A549 treated with CpdA at 1 μM for 4 hours (cell line): ENCODE measurements around the gene C11orf98. TPM values are rescaled to one million over a fixed set of nuclear protein-coding genes. Genes with fewer than 3 reads are reported as not detected.

ENCODE experiments used
- total RNA-seq: library from RNA; stranded (reverse); fragments of 200-300 nt; extraction: Qiagen RNA extraction; gene quantifications from 5 replicates; pipeline ENCODE4 v1.2.3, GENCODE V29; 2022; ENCODE audit warnings: low read depth

Gene C11orf98
- total RNA-seq, result 136 to 160 TPM (median 145 TPM) in 5 replicates

GRCh38 chr11:62665075-62665598 lies at the start of gene C11orf98, which contains the start of gene CSKMT:
Gene C11orf98, minus strand, starts transcription at chr11:62665210. Its CDS starts 41 bp downstream, at chr11:62665169.
Gene CSKMT, plus strand, starts transcription at chr11:62665312. Its CDS starts 568 bp downstream, at chr11:62665880.

GRCh38 chr11:62707277-62707861 lies 42.4 kb upstream of the C11orf98 start, which contains the start of the genes BSCL2 and GNG3:
Gene BSCL2, minus strand, starts transcription at chr11:62707424. Its CDS starts 229 bp downstream, at chr11:62707195.
Gene GNG3, plus strand, starts transcription at chr11:62707676. Its CDS starts 620 bp downstream, at chr11:62708296.

GRCh38 chr11:62689421-62690183 lies 24.6 kb upstream of the C11orf98 start, which contains the start of gene LRRN4CL:
Gene LRRN4CL, minus strand, starts transcription at chr11:62689530. Its CDS starts 1,022 bp downstream, at chr11:62688508.

GRCh38 chr11:62678770-62679696 lies 14.0 kb upstream of the C11orf98 start, which contains the start of gene UBXN1:
Gene UBXN1, minus strand, starts transcription at chr11:62679073. Its CDS starts 150 bp downstream, at chr11:62678923.

GRCh38 chr11:62671608-62672389 lies 6.8 kb upstream of the C11orf98 start, which contains the start of the genes LBHD1 and UQCC3:
Gene LBHD1, minus strand, starts transcription at chr11:62672267. Its CDS starts 2,236 bp downstream, at chr11:62670031.
Gene UQCC3, plus strand, starts transcription at chr11:62671673. Its CDS starts 73 bp downstream, at chr11:62671746.

GRCh38 chr11:62645946-62646824 lies 18.8 kb downstream of the C11orf98 start, which contains the start of gene GANAB:
Gene GANAB, minus strand, starts transcription at chr11:62646613. Its CDS starts 14 bp downstream, at chr11:62646599.

GRCh38 chr11:62621567-62622470 lies 43.2 kb downstream of the C11orf98 start, which contains the start of gene B3GAT3:
Gene B3GAT3, minus strand, starts transcription at chr11:62621986. Its CDS starts 39 bp downstream, at chr11:62621947.

Other genes with a start within 250 kb of the C11orf98 start
- not detected in 5 replicates for gene SCGB1A1, start 246.2 kb downstream of the C11orf98 start, total RNA-seq
- gene AHNAK, start 118.4 kb downstream of the C11orf98 start, total RNA-seq, result 153 to 206 TPM (median 176 TPM) in 5 replicates
- gene EEF1G, start 91.3 kb downstream of the C11orf98 start, total RNA-seq, result 1,810 to 2,054 TPM (median 1,998 TPM) in 5 replicates
- gene TUT1, start 73.7 kb downstream of the C11orf98 start, total RNA-seq, result 12.6 to 16.4 TPM (median 14.7 TPM) in 5 replicates
- 85.5 to 90.4 TPM (median 87.7 TPM) in 5 replicates for gene MTA2, start 63.3 kb downstream of the C11orf98 start, total RNA-seq
- 17.7 to 28.3 TPM (median 25.4 TPM) in 5 replicates for gene EML3, start 52.4 kb downstream of the C11orf98 start, total RNA-seq
- 2.2 to 4.7 TPM (median 4.0 TPM) in 5 replicates for gene ROM1, start 52.0 kb downstream of the C11orf98 start, total RNA-seq
- gene B3GAT3, start 43.2 kb downstream of the C11orf98 start, total RNA-seq, result 43.0 to 56.7 TPM (median 55.6 TPM) in 5 replicates
- 243 to 281 TPM (median 269 TPM) in 5 replicates for gene GANAB, start 18.6 kb downstream of the C11orf98 start, total RNA-seq
- gene INTS5, start 11.9 kb downstream of the C11orf98 start, total RNA-seq, result 16.8 to 22.4 TPM (median 21.8 TPM) in 5 replicates
- gene CSKMT, start 102 bp upstream of the C11orf98 start, total RNA-seq, result 11.7 to 17.3 TPM (median 13.5 TPM) in 5 replicates
- gene UQCC3, start 6.5 kb upstream of the C11orf98 start, total RNA-seq, result 23.9 to 36.7 TPM (median 32.9 TPM) in 5 replicates
- gene LBHD1, start 7.1 kb upstream of the C11orf98 start, total RNA-seq, result 4.0 to 5.2 TPM (median 5.0 TPM) in 5 replicates
- gene UBXN1, start 13.9 kb upstream of the C11orf98 start, total RNA-seq, result 113 to 129 TPM (median 124 TPM) in 5 replicates
- 0.08 to 0.12 TPM (median 0.10 TPM) in 3 of 5 replicates, not detected in the others for gene LRRN4CL, start 24.3 kb upstream of the C11orf98 start, total RNA-seq
- gene BSCL2, start 42.2 kb upstream of the C11orf98 start, total RNA-seq, result 55.9 to 81.0 TPM (median 72.4 TPM) in 5 replicates
- gene GNG3, start 42.5 kb upstream of the C11orf98 start, total RNA-seq, result 0.08 TPM in 1 of 5 replicates, not detected in the others
- 37.0 to 43.4 TPM (median 42.3 TPM) in 5 replicates for gene HNRNPUL2, start 62.2 kb upstream of the C11orf98 start, total RNA-seq
- 32.4 to 38.1 TPM (median 35.4 TPM) in 5 replicates for gene TTC9C, start 63.3 kb upstream of the C11orf98 start, total RNA-seq
- gene ZBTB3, start 89.0 kb upstream of the C11orf98 start, total RNA-seq, result 0.97 to 2.2 TPM (median 1.4 TPM) in 5 replicates
- 164 to 200 TPM (median 184 TPM) in 5 replicates for gene POLR2G, start 96.4 kb upstream of the C11orf98 start, total RNA-seq
- 13.6 to 17.9 TPM (median 16.1 TPM) in 5 replicates for gene TAF6L, start 106.2 kb upstream of the C11orf98 start, total RNA-seq
- 67.5 to 93.2 TPM (median 88.1 TPM) in 5 replicates for gene TMEM179B, start 122.2 kb upstream of the C11orf98 start, total RNA-seq
- gene TMEM223, start 126.8 kb upstream of the C11orf98 start, total RNA-seq, result 19.1 to 31.3 TPM (median 28.3 TPM) in 5 replicates
- gene NXF1, start 140.2 kb upstream of the C11orf98 start, total RNA-seq, result 48.0 to 61.2 TPM (median 57.6 TPM) in 5 replicates
- gene STX5, start 166.8 kb upstream of the C11orf98 start, total RNA-seq, result 19.8 to 29.3 TPM (median 27.5 TPM) in 5 replicates
- gene TEX54, start 167.6 kb upstream of the C11orf98 start, total RNA-seq, result not detected in 5 replicates
- 74.7 to 85.8 TPM (median 82.6 TPM) in 5 replicates for gene WDR74, start 174.4 kb upstream of the C11orf98 start, total RNA-seq
- 884 to 1,045 TPM (median 1,010 TPM) in 5 replicates for gene SLC3A2, start 215.7 kb upstream of the C11orf98 start, total RNA-seq